IPS-20b (cell line): ENCODE results near the gene HELZ.
"Not testable (repeated sequence)": the region's sequence is repeated elsewhere in the genome, so short reads cannot be mapped to it uniquely, and the experiment has no call there.

Experiments
- H3K27ac ChIP-seq: one replicate; pipeline ENCODE4 v1.5.1; 2013; ENCODE audit warnings: low read length
- H3K27me3 ChIP-seq: 2 replicates; pipeline ENCODE4 v1.6.1; 2013; ENCODE audit warnings: mild to moderate bottlenecking, low read length, inconsistent platforms; ENCODE audit not compliant: insufficient read depth
- H3K36me3 ChIP-seq: 2 replicates; pipeline ENCODE4 v1.6.1; 2013; ENCODE audit warnings: low read depth, mild to moderate bottlenecking, inconsistent platforms, low read length, moderate library complexity; ENCODE audit not compliant: insufficient read depth
- H3K4me1 ChIP-seq: 2 replicates; pipeline ENCODE4 v1.6.1; 2013; ENCODE audit warnings: mild to moderate bottlenecking, control low read depth, inconsistent platforms, low read length, moderate library complexity; ENCODE audit not compliant: insufficient read depth
- H3K4me3 ChIP-seq: 2 replicates; pipeline ENCODE4 v1.5.1; 2013; ENCODE audit warnings: mild to moderate bottlenecking, low read length, inconsistent platforms
- H3K9ac ChIP-seq: 2 replicates; pipeline ENCODE4 v1.6.1; 2013; ENCODE audit warnings: low read depth, mild to moderate bottlenecking, inconsistent platforms, low read length, moderate library complexity
- H3K9me3 ChIP-seq: 2 replicates; pipeline ENCODE4 v1.6.1; 2013; ENCODE audit warnings: mild to moderate bottlenecking, low read depth, low read length, inconsistent platforms; ENCODE audit not compliant: insufficient read depth

Gene HELZ

GRCh38 chr17:67202503-67202902 is 42.5 kb downstream of the HELZ start:
- Histone ChIP-seq H3K9ac (no peak overlapping the region), H3K27me3 (no peaks in the 10 kb centered on the region), H3K4me1 (no peaks in the 10 kb centered on the region), H3K9me3 (no peaks in the 10 kb centered on the region), H3K4me3 (no peak overlapping the region), H3K36me3 (peaks cover 30% of the 10 kb centered on the region), H3K27ac (no peak overlapping the region)

- no peaks in the 10 kb centered on the region for H3K9me3 ChIP-seq
- H3K4me3 ChIP-seq = no peak overlapping the region
- no peaks in the 10 kb centered on the region for H3K27me3 ChIP-seq
- no peaks in the 10 kb centered on the region for H3K4me1 ChIP-seq
- H3K9ac ChIP-seq = no peak overlapping the region
- no peak overlapping the region for H3K27ac ChIP-seq
- peaks cover 32% of the 10 kb centered on the region for H3K36me3 ChIP-seq
Measured at GRCh38 chr17:67200727-67201301, 44.2 kb downstream of the HELZ start.

- Histone ChIP-seq H3K9ac (no peak overlapping the region), H3K36me3 (peaks cover 37% of the 10 kb centered on the region), H3K27me3 (no peaks in the 10 kb centered on the region), H3K27ac (no peak overlapping the region), H3K9me3 (no peaks in the 10 kb centered on the region), H3K4me1 (no peaks in the 10 kb centered on the region), H3K4me3 (no peak overlapping the region)
Measured at GRCh38 chr17:67198131-67198530, 46.9 kb downstream of the HELZ start.

GRCh38 chr17:67197023-67197422 is 48.0 kb downstream of the HELZ start:
- H3K4me1 ChIP-seq, H3K9ac ChIP-seq, H3K4me3 ChIP-seq, H3K27ac ChIP-seq, H3K27me3 ChIP-seq, H3K9me3 ChIP-seq: not testable (repeated sequence)
- H3K36me3 ChIP-seq = peaks cover 30% of the 10 kb centered on the region

- peaks cover 30% of the 10 kb centered on the region for H3K36me3 ChIP-seq
- no peak overlapping the region for H3K27ac ChIP-seq
- no peak overlapping the region for H3K4me3 ChIP-seq
- H3K4me1 ChIP-seq = no peaks in the 10 kb centered on the region
- no peaks in the 10 kb centered on the region for H3K9me3 ChIP-seq
- no peak overlapping the region for H3K9ac ChIP-seq
- no peaks in the 10 kb centered on the region for H3K27me3 ChIP-seq
Measured at GRCh38 chr17:67196422-67196821, 48.6 kb downstream of the HELZ start.

- Histone ChIP-seq H3K36me3 (peaks cover 19% of the 10 kb centered on the region; the same call in 1 of the 2 replicates), H3K27ac (no peak overlapping the region), H3K4me3 (no peak overlapping the region), H3K4me1 (no peaks in the 10 kb centered on the region), H3K9ac (no peak overlapping the region), H3K9me3 (no peaks in the 10 kb centered on the region), H3K27me3 (no peaks in the 10 kb centered on the region)
Measured at GRCh38 chr17:67194134-67194533, 50.9 kb downstream of the HELZ start.

- no peaks in the 10 kb centered on the region for H3K9me3 ChIP-seq
- 0 out of 2 replicates have a peak, but pooled peaks cover 21% of the 10 kb centered on the region for H3K36me3 ChIP-seq
- H3K27ac ChIP-seq = no peak overlapping the region
- no peaks in the 10 kb centered on the region for H3K4me1 ChIP-seq
- no peak overlapping the region for H3K9ac ChIP-seq
- H3K4me3 ChIP-seq = no peak overlapping the region
- no peaks in the 10 kb centered on the region for H3K27me3 ChIP-seq
Measured at GRCh38 chr17:67187927-67188326, 57.1 kb downstream of the HELZ start.

- H3K9ac ChIP-seq = no peak overlapping the region
- H3K4me1 ChIP-seq = no peaks in the 10 kb centered on the region
- H3K27me3 ChIP-seq = no peaks in the 10 kb centered on the region
- no peak overlapping the region for H3K27ac ChIP-seq
- H3K4me3 ChIP-seq = no peak overlapping the region
- H3K9me3 ChIP-seq = no peaks in the 10 kb centered on the region
- 0 out of 2 replicates have a peak, but pooled peaks cover 21% of the 10 kb centered on the region for H3K36me3 ChIP-seq
Measured at GRCh38 chr17:67186782-67187181, 58.2 kb downstream of the HELZ start.

GRCh38 chr17:67183531-67183930 is 61.5 kb downstream of the HELZ start:
- Histone ChIP-seq H3K36me3 (peaks cover 15% of the 10 kb centered on the region), H3K4me3 (no peak overlapping the region), H3K9ac (no peak overlapping the region), H3K4me1 (no peaks in the 10 kb centered on the region), H3K9me3 (no peaks in the 10 kb centered on the region), H3K27me3 (no peaks in the 10 kb centered on the region), H3K27ac (no peak overlapping the region)

- no peaks in the 10 kb centered on the region for H3K4me1 ChIP-seq
- H3K27ac ChIP-seq = no peak overlapping the region
- H3K36me3 ChIP-seq = peaks cover 8% of the 10 kb centered on the region
- H3K9ac ChIP-seq = no peak overlapping the region
- H3K27me3 ChIP-seq = no peaks in the 10 kb centered on the region
- H3K4me3 ChIP-seq = no peak overlapping the region
- H3K9me3 ChIP-seq = no peaks in the 10 kb centered on the region
Measured at GRCh38 chr17:67181825-67182224, 63.2 kb downstream of the HELZ start.

GRCh38 chr17:67180275-67180674 is 64.7 kb downstream of the HELZ start:
- no peak overlapping the region for H3K27ac ChIP-seq
- H3K36me3 ChIP-seq = peaks cover 8% of the 10 kb centered on the region
- H3K9me3 ChIP-seq = no peaks in the 10 kb centered on the region
- no peak overlapping the region for H3K9ac ChIP-seq
- H3K4me1 ChIP-seq = no peaks in the 10 kb centered on the region
- H3K27me3 ChIP-seq = no peaks in the 10 kb centered on the region
- H3K4me3 ChIP-seq = no peak overlapping the region

GRCh38 chr17:67178555-67178954 is 66.4 kb downstream of the HELZ start:
- Histone ChIP-seq H3K27me3 (no peaks in the 10 kb centered on the region), H3K9ac (no peak overlapping the region), H3K4me3 (no peak overlapping the region), H3K4me1 (no peaks in the 10 kb centered on the region), H3K9me3 (no peaks in the 10 kb centered on the region), H3K27ac (no peak overlapping the region), H3K36me3 (peaks cover 8% of the 10 kb centered on the region)
